Measurements from ENCODE around the gene ST14.

The ST14 gene

DNA sequence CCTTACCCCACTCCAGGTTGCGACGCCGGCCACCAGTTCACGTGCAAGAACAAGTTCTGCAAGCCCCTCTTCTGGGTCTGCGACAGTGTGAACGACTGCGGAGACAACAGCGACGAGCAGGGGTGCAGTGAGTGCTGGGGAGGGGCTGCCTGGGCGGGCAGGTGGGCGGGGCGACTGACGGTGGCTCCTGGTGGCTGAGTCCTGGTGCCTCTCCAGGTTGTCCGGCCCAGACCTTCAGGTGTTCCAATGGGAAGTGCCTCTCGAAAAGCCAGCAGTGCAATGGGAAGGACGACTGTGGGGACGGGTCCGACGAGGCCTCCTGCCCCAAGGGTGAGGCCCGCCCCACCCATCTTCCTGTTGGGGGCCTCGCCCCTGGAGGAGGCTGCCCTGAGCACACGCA, 38.7 kb downstream of the ST14 start:
- H3K4me3 ChIP-seq (ENCODE audit: insufficient read depth, low read depth, low read length): no peak overlapping the region
- no peaks in the 10 kb centered on the region for H3K36me3 ChIP-seq (ENCODE audit: control insufficient read depth, insufficient read depth, low read length)
- H3K27ac ChIP-seq (ENCODE audit: insufficient read depth, low read depth, low read length, poor library complexity, severe bottlenecking): no peak overlapping the region
- WGBS, 2 experiments: 89 to 91% methylated on average over 22 of the region's 22 CpGs
- no peaks in the 10 kb centered on the region for H3K9me3 ChIP-seq (ENCODE audit: control insufficient read depth, low read length)
- H3K27me3 ChIP-seq (ENCODE audit: control insufficient read depth, insufficient read depth, low read length, poor library complexity, severe bottlenecking): no peaks in the 10 kb centered on the region
- H3K4me1 ChIP-seq (ENCODE audit: control insufficient read depth, insufficient read depth, low read length): no peaks in the 10 kb centered on the region

DNA sequence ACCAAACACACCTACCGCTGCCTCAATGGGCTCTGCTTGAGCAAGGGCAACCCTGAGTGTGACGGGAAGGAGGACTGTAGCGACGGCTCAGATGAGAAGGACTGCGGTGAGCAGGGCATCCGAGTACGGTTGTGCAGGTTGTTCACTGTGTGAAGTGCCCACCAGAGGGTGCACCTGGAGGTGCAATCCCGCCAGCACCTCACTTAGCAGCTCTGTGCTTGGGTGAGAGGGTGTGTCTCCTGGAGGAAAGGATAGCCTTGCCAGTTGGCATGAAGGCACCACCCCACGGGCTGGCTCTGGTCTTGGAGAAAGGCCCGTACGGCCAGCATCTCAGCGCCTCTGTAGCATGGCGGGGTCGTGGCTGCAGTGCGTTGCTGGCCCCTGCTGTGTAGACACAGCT, 39.4 kb downstream of the ST14 start:
- Histone ChIP-seq H3K27me3 (ENCODE audit: control insufficient read depth, insufficient read depth, low read length, poor library complexity, severe bottlenecking) (no peaks in the 10 kb centered on the region), H3K27ac (ENCODE audit: insufficient read depth, low read depth, low read length, poor library complexity, severe bottlenecking) (no peak overlapping the region), H3K4me1 (ENCODE audit: control insufficient read depth, insufficient read depth, low read length) (no peaks in the 10 kb centered on the region), H3K36me3 (ENCODE audit: control insufficient read depth, insufficient read depth, low read length) (no peaks in the 10 kb centered on the region), H3K9me3 (ENCODE audit: control insufficient read depth, low read length) (no peaks in the 10 kb centered on the region), H3K4me3 (ENCODE audit: insufficient read depth, low read depth, low read length) (no peak overlapping the region)
- 94 to 95% methylated on average over 15 of the region's 15 CpGs for WGBS, 2 experiments

DNA sequence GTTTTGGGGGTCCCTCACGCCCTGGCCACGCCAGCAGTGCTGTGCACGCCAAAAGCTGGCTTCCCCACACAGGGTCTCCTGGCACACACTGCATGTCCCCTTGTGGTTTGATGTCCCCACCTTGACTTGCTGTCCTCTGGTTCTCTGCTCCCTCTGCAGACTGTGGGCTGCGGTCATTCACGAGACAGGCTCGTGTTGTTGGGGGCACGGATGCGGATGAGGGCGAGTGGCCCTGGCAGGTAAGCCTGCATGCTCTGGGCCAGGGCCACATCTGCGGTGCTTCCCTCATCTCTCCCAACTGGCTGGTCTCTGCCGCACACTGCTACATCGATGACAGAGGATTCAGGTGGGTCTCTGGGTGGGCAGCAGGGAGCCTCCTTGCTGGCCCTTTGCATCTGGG, 40.2 kb downstream of the ST14 start:
- H3K36me3 ChIP-seq (ENCODE audit: control insufficient read depth, insufficient read depth, low read length): no peaks in the 10 kb centered on the region
- no peaks in the 10 kb centered on the region for H3K9me3 ChIP-seq (ENCODE audit: control insufficient read depth, low read length)
- no peak overlapping the region for H3K27ac ChIP-seq (ENCODE audit: insufficient read depth, low read depth, low read length, poor library complexity, severe bottlenecking)
- no peak overlapping the region for H3K4me3 ChIP-seq (ENCODE audit: insufficient read depth, low read depth, low read length)
- H3K27me3 ChIP-seq (ENCODE audit: control insufficient read depth, insufficient read depth, low read length, poor library complexity, severe bottlenecking): no peaks in the 10 kb centered on the region
- H3K4me1 ChIP-seq (ENCODE audit: control insufficient read depth, insufficient read depth, low read length): no peaks in the 10 kb centered on the region
- 96 to 97% methylated on average over 12 of the region's 12 CpGs for WGBS, 2 experiments

DNA sequence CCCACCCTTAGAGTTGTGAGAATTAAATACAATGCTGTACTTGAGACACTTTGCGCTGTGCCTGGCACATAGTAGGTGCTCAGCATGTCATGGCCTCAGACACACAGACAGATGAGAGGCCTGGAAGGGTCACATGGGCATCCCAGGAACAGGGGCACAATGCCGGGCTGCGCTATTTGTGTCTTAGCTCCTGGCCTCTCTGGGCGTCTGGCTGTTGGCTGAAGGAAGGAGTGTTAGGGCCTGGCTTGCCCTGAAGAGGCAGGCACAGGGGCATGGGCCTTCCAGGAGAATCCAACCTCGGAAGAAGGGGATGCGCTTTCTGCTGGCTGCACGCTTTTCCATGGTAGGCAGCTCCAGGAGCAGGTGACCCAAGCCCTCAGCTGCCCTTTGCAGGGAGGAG, 41.4 kb downstream of the ST14 start:
- 93 to 95% methylated on average over 7 of the region's 7 CpGs for WGBS, 2 experiments
- Histone ChIP-seq H3K27me3 (ENCODE audit: control insufficient read depth, insufficient read depth, low read length, poor library complexity, severe bottlenecking) (no peaks in the 10 kb centered on the region), H3K4me3 (ENCODE audit: insufficient read depth, low read depth, low read length) (no peak overlapping the region), H3K4me1 (ENCODE audit: control insufficient read depth, insufficient read depth, low read length) (no peaks in the 10 kb centered on the region), H3K36me3 (ENCODE audit: control insufficient read depth, insufficient read depth, low read length) (no peaks in the 10 kb centered on the region), H3K9me3 (ENCODE audit: control insufficient read depth, low read length) (no peaks in the 10 kb centered on the region), H3K27ac (ENCODE audit: insufficient read depth, low read depth, low read length, poor library complexity, severe bottlenecking) (no peak overlapping the region)

DNA sequence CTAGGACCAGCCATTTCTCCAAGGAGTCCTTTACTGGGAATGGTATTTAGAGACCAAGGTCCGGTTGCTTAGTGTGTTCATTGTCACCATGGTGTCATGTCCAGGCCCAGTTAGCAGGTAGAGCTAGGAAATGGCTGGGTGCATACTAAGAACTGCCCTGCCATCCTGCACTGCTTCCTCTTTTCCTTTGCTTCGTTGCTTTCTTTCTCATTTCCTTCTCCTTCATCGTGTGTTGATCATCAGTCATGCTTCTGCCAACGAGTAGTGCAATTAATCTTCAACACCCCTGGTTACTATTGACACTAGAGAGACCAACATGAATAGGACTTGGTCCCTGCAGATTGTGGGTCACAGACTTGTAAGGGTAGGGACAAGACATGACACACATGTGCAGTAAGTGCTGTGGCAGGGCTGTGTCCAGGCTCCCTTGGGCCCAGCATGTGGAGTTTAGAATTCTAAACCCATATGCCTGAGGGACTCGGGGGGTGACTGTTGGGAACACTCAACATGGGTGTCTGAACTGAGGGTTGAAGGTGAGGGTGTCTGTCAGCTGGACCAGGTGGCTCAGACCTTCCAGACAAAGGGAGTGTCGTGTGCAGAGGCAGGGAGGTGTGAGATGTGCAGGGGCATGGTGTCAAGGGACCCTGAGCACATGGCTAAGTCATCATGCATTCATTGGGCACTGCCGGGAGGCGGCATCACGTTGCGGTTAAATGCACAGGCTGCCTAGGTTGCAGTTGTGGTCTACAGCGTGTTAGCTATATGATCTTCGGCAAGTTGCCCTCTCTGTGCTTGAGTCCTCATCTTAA, 42.6 kb downstream of the ST14 start:
- no peaks in the 10 kb centered on the region for H3K9me3 ChIP-seq (ENCODE audit: control insufficient read depth, low read length)
- no peaks in the 10 kb centered on the region for H3K27me3 ChIP-seq (ENCODE audit: control insufficient read depth, insufficient read depth, low read length, poor library complexity, severe bottlenecking)
- 93 to 94% methylated on average over 12 of the region's 12 CpGs for WGBS, 2 experiments

DNA sequence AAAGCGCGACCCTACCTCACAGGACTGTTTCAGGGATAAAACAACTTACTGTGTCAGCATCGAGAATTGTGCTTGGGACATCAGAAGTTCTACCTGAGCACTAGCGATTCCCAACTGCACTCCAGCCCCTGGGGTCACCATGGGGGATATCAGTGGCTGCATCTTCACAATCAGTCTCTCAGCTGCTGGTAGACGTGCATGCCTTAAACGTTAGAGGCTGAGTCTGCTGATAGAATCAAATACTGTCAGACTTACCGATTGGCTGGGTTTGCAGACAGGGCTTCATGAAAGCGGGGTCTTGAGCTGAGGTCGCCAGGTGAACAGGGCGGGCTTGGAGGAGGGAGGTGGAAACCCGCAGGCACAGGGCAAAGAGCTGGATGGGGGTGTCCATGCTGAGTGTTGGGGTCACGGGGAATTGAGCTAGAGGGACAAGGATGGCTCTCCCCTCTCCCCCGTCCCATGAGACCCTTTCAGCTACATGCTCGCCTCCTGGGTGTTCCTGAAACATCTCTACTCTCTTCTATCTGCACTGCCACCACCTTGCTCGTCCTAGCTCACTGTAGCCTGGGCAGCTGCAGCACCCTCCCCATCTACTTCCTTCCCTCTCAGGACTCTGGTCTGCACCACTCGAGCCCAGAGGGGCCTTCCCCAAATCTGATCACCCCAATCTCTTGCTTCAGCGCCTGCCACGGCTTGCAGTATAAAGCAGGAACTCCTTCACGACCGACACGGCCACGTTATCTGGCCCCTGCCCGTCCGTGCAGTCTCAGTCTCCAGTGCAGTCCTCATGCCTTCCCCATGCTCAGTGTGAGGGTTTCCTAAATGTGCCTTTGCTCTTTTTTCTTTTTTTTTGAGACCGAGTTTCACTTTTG, 43.5 kb downstream of the ST14 start:
- H3K9me3 ChIP-seq (ENCODE audit: control insufficient read depth, low read length): no peaks in the 10 kb centered on the region
- H3K4me1 ChIP-seq (ENCODE audit: control insufficient read depth, insufficient read depth, low read length): no peaks in the 10 kb centered on the region
- no peaks in the 10 kb centered on the region for H3K36me3 ChIP-seq (ENCODE audit: control insufficient read depth, insufficient read depth, low read length)
- WGBS, 2 experiments: 92 to 93% methylated on average over 25 of the region's 25 CpGs
- H3K27me3 ChIP-seq (ENCODE audit: control insufficient read depth, insufficient read depth, low read length, poor library complexity, severe bottlenecking): no peaks in the 10 kb centered on the region
- H3K4me3 ChIP-seq (ENCODE audit: insufficient read depth, low read depth, low read length): no peak overlapping the region
- H3K27ac ChIP-seq (ENCODE audit: insufficient read depth, low read depth, low read length, poor library complexity, severe bottlenecking): no peak overlapping the region

More for the DNA sequence above, 42.6 kb downstream of the ST14 start:
- no peak overlapping the region for H3K27ac ChIP-seq (ENCODE audit: insufficient read depth, low read depth, low read length, poor library complexity, severe bottlenecking)
- no peaks in the 10 kb centered on the region for H3K4me1 ChIP-seq (ENCODE audit: control insufficient read depth, insufficient read depth, low read length)
- H3K36me3 ChIP-seq (ENCODE audit: control insufficient read depth, insufficient read depth, low read length): no peaks in the 10 kb centered on the region
- H3K4me3 ChIP-seq (ENCODE audit: insufficient read depth, low read depth, low read length): no peak overlapping the region

DNA sequence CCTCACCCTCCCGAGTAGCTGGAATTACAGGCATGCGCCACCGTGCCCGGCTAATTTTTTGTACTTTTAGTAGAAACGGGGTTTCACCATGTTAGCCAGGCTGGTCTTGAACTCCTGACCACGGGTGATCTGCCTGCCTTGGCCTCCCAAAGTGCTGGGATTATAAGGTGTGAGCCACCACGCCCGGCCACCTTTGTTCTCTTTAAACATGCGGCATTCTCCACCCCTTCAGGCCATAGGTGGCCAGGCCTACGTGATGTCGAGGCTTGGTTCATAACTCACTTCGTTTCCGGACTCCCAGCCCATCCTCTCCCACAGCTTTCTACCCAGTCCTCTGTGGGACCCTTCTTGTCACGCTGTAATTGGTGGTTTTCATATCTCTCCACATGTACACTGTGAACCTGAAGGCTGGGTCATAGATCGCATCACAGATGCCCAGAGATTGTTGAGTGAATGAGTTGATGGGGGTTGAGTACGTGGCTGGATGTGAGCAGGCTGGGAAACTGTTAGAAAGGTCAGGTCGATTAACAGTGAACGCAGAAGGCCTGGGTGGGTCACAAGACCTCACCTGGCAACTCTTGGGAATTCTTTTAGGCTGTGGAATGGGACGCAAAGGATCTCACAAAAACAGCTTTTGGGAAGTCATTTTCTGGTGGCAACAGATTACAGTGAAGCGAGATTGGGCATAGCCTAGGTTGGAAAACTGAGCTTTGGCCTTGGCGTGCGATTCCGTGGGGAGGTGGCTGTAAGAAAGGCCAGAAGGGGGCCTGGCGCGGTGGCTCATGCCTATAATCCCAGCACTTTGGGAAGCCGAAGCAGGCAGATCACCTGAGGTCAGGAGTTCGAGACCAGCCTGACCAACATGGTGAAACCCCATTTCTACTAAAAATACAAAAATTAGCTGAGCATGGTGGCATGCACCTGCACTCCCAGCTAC, 44.5 kb downstream of the ST14 start:
- WGBS, 2 experiments: 91 to 96% methylated on average over 27 of the region's 27 CpGs
- Histone ChIP-seq H3K27me3 (ENCODE audit: control insufficient read depth, insufficient read depth, low read length, poor library complexity, severe bottlenecking) (no peaks in the 10 kb centered on the region), H3K9me3 (ENCODE audit: control insufficient read depth, low read length) (no peaks in the 10 kb centered on the region), H3K27ac (ENCODE audit: insufficient read depth, low read depth, low read length, poor library complexity, severe bottlenecking) (no peak overlapping the region), H3K36me3 (ENCODE audit: control insufficient read depth, insufficient read depth, low read length) (no peaks in the 10 kb centered on the region), H3K4me3 (ENCODE audit: insufficient read depth, low read depth, low read length) (no peak overlapping the region), H3K4me1 (ENCODE audit: control insufficient read depth, insufficient read depth, low read length) (no peaks in the 10 kb centered on the region)

DNA sequence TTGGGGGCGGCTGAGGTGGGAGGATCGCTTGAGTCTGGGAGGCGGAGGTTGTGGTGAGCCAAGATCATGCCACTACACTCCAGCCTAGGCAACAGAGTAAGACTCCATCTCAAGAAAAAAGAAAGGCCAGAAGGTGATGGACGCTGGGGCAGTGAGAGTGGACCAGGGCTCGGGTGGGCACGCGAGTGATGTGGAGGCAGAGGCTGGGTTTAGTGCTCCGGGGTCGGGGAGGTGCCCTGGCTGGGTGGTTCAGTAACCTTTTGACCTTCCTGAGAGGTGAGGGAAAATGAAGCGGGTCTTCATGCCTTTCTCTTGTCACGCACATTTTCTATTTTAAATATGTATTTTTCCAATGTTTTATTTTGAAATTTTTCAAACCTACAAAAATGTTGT, 45.1 kb downstream of the ST14 start:
- no peak overlapping the region for H3K27ac ChIP-seq (ENCODE audit: insufficient read depth, low read depth, low read length, poor library complexity, severe bottlenecking)

DNA sequence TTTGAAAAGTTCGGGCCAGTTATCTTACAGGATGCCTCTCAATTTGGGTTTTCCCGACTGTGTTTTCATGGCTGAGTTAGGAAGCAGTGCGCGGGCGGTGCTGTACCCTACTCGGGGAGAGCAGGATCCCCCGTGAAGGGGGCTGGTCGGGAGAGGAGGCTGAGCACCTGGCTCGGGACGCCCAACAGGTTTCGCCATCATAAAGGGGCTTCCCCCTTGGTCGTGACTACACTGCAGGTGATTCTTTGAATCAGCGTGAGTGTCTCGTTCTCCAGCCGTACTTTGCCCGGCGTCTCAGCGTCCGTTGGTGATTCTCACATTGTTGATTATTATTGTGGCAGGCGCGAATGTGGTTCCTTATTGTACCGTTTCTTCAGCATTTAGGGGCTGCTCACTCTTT, 46.6 kb downstream of the ST14 start:
- H3K36me3 ChIP-seq (ENCODE audit: control insufficient read depth, insufficient read depth, low read length): no peaks in the 10 kb centered on the region
- H3K27me3 ChIP-seq (ENCODE audit: control insufficient read depth, insufficient read depth, low read length, poor library complexity, severe bottlenecking): no peaks in the 10 kb centered on the region
- WGBS, 2 experiments: 91 to 92% methylated on average over 22 of the region's 22 CpGs
- H3K4me3 ChIP-seq (ENCODE audit: insufficient read depth, low read depth, low read length): no peak overlapping the region
- H3K27ac ChIP-seq (ENCODE audit: insufficient read depth, low read depth, low read length, poor library complexity, severe bottlenecking): no peak overlapping the region
- no peaks in the 10 kb centered on the region for H3K4me1 ChIP-seq (ENCODE audit: control insufficient read depth, insufficient read depth, low read length)
- H3K9me3 ChIP-seq (ENCODE audit: control insufficient read depth, low read length): no peaks in the 10 kb centered on the region

More for the DNA sequence above, 45.1 kb downstream of the ST14 start:
- Histone ChIP-seq H3K9me3 (ENCODE audit: control insufficient read depth, low read length) (no peaks in the 10 kb centered on the region), H3K4me3 (ENCODE audit: insufficient read depth, low read depth, low read length) (no peak overlapping the region), H3K36me3 (ENCODE audit: control insufficient read depth, insufficient read depth, low read length) (no peaks in the 10 kb centered on the region), H3K27me3 (ENCODE audit: control insufficient read depth, insufficient read depth, low read length, poor library complexity, severe bottlenecking) (no peaks in the 10 kb centered on the region), H3K4me1 (ENCODE audit: control insufficient read depth, insufficient read depth, low read length) (no peaks in the 10 kb centered on the region)
- whole genome bisulfite sequencing, 2 experiments: 95% methylated on average over 9 to 10 of the region's 11 CpGs

Data from ectodermal cell (in vitro differentiated cells).